ENCODE results near the gene DGKB.

DNA sequence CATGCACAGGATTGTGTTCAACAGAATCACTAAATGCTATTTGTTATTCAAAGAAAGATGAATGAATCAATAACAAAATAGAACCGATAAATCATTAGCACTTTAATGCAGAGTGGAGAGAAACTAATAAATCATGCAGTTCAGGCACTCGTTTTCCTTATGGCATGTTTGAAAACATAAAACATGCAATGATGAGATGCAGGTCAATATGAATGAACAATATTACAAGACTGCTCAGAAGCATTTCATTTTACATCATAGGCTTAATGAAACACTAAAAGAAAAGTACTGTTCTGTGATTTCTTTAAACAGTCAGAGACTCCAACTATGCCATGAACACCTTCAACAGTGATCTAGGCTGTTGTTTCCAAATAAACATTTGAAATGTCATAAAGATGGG is 755.0 kb downstream of the DGKB start:
- TF ChIP-seq ATF3 (CRISPR knock-in tag; conservative IDR thresholded peaks at IDR 0.05) (no peak), ESRRA (CRISPR knock-in tag; IDR thresholded peaks at IDR 0.05; ENCODE audit: borderline replicate concordance) (no peak), ATF2 (CRISPR knock-in tag; IDR thresholded peaks at IDR 0.05; ENCODE audit: borderline replicate concordance, low read depth) (no peak), ZBTB21 (CRISPR knock-in tag; IDR thresholded peaks at IDR 0.05; ENCODE audit: borderline replicate concordance) (no peak)
- TF ChIP-seq, protein P1, sequence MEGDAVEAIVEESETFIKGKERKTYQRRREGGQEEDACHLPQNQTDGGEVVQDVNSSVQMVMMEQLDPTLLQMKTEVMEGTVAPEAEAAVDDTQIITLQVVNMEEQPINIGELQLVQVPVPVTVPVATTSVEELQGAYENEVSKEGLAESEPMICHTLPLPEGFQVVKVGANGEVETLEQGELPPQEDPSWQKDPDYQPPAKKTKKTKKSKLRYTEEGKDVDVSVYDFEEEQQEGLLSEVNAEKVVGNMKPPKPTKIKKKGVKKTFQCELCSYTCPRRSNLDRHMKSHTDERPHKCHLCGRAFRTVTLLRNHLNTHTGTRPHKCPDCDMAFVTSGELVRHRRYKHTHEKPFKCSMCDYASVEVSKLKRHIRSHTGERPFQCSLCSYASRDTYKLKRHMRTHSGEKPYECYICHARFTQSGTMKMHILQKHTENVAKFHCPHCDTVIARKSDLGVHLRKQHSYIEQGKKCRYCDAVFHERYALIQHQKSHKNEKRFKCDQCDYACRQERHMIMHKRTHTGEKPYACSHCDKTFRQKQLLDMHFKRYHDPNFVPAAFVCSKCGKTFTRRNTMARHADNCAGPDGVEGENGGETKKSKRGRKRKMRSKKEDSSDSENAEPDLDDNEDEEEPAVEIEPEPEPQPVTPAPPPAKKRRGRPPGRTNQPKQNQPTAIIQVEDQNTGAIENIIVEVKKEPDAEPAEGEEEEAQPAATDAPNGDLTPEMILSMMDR (IDR thresholded peaks at IDR 0.05), result no peak
